GM12891 (cell line): Measurements from ENCODE around the gene OR4D1.

ENCODE experiments used
- POLR2A ChIP-seq: IDR thresholded peaks from 2 replicates; pipeline ENCODE4 v1.6.1; 2011; ENCODE audit warnings: low read depth, low read length, control low read depth
- SPI1 ChIP-seq: IDR thresholded peaks from 2 replicates; pipeline ENCODE4 v1.6.1; 2011; ENCODE audit warnings: low read depth, low read length, control low read depth

DNA sequence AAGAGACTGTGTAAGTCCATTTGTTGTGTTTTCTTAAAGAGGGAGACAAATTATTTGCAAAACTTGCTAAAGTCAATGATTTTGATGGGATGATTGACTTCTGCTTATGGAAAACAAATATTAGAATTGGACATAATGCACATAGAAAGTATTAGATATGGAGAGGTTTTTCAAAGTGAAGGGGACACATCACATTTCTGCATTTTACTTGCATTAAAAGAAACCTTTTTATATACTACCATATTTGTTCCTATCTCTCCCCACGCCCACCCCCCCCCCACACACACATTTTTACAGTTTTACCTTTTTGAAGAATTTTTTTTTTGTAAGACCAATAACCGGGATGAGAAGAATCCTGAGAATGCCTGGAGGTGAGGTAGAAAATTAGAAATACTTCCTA lies 10.0 kb downstream of the OR4D1 start:
- no peak for TF ChIP-seq POLR2A
- TF ChIP-seq SPI1 = no peak
